Activated CD4-positive, alpha-beta T cell treated with anti-CD3 and anti-CD28 coated beads, Interleukin-2, amount 50 U/mL, for 4 hours (primary cell): ENCODE data around the gene CD244.

Experiments used
- DNase-seq, 2 experiments: peaks; one replicate each; pipeline ENCODE4 v3.0.0-alpha.2; 2020

The CD244 gene

DNA sequence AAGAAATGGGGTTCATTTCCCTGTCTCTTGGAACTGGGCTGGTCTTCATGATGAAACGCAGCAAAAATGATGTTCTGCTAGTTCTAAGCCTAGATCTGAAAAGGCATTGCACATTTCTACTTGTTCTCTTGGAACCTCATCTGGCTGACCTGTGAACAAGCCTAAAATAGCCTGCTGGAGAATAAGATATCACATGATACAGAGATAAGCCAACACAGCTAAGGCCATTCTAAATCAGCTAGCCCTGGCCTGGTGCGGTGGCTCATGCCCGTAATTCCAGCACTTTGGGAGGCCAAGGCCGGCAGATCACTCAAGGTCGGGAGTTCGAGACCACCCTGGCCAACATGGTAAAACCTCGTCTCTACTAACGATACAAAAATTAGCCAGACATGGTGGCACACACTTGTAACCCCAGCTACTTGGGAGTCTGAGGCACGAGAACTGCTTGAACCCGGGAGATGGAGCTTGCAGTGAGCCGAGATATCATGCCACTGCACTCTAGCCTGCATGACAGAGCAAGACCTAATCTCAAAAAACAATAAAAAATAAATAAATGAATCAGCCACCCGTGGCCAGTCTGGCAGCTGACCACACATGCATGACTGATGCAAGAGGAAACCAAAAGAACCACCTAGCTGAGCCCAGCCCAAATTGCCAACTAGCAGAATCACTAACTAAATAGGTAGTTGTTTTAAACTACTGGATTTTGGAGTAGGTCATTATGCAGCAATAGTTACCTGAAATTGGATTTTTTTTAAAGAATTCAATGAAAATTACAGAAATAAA, 18.0 kb downstream of the CD244 start:
- no peak for DNase-seq

DNA sequence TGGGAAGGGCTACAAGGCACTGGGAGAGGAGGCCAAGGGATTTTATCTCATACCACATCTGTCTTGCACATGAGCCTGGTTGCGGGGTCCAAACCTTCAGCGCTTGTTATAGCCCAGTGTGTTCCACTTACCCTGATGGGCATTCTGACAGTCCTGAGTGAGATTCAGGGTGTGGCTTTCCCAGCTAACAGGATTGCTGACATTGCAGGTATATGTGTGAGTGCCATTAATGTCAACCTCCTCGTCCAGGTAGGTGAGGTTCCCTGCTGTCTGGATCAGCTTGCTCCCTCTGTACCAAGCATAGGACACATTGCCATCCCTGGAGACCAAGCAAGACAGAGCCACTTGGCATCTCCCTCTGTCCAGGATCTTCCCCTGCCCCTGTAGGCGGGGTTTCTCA, 21.6 kb downstream of the CD244 start:
- DNase-seq, result no peak

DNA sequence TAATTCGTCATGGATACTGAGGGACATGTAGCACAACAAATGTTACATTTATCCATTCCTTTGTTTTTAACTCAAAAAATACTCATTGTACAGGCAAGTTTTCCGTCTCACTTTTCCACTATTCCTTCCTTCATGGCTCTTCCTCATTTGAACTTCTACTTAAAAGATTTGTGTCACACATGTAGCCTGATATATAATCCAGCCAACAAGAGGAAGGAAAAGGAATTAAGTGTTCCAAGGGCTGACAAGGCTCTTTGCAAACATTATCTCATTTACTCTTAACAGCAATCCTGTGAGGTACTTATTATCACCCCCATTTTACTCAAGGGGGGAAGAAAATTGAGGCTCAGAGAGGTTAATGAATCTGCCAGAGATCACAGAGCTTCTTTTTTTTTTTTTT, 22.9 kb downstream of the CD244 start:
- DNase-seq, result no peak

- no peak for DNase-seq
These were observed 23.8 kb downstream of the CD244 start for GRCh38 chr1:160838888-160839287.

DNA sequence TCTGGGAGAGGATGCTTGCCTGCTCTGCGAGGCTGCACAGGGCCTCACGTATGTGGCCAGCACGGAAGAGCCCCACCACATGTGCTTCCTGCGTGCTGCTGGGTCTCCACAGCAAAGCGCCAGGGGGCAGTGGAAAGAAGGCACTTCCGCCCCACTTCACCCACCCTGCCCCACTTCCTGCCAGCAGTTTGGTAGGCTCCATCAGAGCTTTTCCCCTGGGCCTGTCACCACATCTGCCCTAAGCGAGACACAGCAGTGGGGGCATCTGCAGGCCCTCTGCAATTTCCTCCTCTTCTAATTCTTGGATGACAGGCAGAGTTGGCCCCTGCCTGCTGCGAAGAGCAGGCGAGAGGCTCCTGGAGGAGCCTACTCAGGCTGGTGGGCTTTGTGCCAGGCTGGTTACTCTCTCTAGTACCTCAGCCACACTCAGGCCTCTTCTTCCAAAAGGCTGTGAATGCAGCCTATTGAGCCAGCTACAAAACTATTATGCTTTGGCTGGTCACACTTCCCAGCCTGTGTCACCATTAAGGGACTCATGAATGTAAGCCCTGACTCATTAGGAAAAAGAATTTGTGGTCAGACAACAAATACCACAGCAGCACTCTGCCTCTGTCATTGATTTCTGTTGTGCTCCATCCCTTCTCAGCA, 25.0 kb downstream of the CD244 start:
- DNase-seq, result peak; percentile 59 to 64

DNA sequence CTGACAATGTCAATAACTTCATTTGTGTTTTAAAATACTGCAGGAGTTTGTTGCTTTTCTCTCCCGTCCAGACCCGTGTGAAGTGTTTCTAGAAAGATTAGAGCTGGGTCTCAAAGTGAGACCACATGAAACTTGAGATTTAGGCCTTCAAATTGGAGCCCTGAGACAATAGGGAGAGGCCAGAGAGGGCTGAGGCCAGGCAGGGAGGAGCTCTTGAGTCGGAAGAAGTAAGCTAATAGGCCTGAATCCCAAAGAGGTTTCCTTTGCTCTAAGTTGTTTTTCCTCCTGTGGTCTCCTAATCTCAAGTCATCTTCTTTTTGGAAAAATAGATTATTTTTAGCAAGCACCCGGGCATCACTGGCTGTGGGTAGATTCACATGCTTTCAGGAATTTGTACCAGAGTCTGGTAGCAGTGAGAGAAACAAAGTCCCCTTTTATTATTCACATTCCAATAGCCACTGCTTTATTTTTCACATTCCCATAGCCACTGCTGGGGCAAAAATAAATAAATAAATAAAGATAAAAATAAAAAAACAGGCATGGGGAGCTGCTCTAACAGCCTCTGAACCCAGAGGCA, 25.6 kb downstream of the CD244 start:
- no peak for DNase-seq

GRCh38 chr1:160836561-160836960, 26.1 kb downstream of the CD244 start:
- no peak for DNase-seq

GRCh38 chr1:160835751-160836150, 26.9 kb downstream of the CD244 start:
- no peak for DNase-seq

GRCh38 chr1:160834945-160835565, 27.6 kb downstream of the CD244 start:
- peak; percentile 21 to 25 for DNase-seq

DNA sequence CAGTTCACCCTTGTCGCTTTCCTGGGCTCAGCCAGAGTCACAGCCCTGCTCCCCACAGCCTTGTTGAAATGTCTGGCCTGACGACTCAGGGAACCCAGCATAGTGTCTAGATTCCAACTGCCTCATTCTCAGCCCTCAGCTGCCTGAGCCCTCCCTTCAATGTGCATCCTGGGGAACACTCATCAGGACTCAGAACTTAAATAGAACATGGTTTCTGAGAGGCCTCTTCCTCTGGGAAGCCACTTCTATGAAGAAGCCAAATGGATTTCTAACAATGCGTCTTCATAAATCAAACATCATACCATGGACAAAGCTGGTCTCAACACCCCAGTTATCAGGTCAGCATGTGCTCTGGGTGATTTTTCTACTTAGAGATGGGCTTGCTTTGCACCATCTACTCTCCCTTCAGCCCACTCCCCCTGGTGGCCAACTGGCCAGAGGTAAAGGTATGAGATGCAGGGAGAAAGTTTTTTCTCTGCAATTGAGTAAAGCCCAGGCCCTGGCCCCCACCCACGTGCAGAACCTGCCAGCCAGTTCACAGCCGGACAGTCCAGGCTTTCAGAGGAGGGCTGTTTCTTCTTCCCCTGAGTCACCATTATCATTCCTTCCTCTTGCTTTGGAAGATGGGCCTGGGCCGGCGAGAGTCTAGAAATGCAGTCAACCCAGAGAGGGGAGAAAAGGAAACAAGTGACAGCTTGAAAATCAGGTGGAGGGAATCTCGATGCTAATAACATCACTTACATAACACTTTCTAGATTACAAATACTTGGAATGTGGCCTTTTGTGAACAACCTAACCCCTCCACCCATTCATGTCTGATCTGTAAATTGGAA, 32.1 kb downstream of the CD244 start:
- DNase-seq, result peak; percentile 76 to 77

GRCh38 chr1:160829766-160830165, 32.9 kb downstream of the CD244 start:
- no peak for DNase-seq

- no peak for DNase-seq
These were observed 35.3 kb downstream of the CD244 start for GRCh38 chr1:160827418-160827817.

- DNase-seq, result no peak
These were observed 36.1 kb downstream of the CD244 start for GRCh38 chr1:160826546-160826945.

DNA sequence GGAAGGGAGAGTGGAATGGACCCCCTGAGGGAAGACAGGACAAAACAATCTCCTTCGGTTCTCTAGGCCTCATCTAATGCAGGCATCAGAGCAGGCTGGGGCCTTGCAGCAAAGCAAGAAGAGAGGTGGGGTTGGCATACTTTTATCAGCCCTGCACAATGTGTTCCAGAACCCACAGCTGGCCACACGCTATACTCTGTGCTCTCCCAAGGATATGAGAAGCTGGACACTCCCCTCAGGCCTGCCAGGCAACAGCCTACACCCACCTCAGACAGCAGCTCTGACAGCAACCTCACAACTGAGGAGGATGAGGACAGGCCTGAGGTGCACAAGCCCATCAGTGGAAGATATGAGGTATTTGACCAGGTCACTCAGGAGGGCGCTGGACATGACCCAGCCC, 39.4 kb downstream of the CD244 start:
- DNase-seq, result no peak

DNA sequence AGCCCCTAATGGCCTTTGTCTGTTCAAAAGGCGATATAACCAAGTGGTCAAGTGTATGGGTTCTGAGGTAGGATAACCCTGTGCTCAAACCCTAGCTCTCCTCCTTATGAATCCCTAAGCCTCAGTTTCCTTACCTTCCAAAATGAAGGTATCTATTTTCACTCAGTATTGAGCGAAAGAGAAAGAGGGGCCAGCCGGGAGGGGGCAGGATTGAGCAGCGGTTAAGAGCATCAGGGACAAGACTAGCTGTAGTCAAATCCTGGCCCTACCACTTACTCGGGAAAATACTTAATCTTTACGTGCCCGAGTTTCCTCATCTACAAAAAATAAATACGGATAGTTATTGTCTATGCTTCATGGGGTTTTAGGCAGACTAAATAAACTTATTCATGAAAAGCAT, 41.1 kb downstream of the CD244 start:
- no peak for DNase-seq

- no peak for DNase-seq
These were observed 43.5 kb downstream of the CD244 start for GRCh38 chr1:160819186-160819585.

- DNase-seq, result no peak
These were observed 44.3 kb downstream of the CD244 start for GRCh38 chr1:160818207-160818937.

DNA sequence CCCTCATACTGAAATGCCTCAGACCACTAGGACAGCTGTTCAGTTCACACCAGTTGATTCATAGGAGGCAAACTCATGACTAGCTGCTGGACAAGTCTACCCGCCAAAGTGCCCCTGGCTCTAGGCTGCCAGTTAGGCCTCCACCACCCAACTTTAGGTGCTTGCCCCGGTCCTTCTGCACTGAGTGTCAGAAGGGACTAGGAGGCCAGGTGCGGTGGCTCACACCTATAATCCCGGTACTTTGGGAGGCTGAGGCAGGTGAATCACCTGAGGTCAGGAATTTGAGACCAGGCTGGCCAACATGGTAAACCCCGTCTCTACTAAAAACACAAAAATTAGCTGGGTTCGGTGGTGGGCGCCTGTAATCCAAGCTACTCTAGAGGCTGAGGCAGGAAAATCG, 47.8 kb downstream of the CD244 start:
- no peak for DNase-seq

DNA sequence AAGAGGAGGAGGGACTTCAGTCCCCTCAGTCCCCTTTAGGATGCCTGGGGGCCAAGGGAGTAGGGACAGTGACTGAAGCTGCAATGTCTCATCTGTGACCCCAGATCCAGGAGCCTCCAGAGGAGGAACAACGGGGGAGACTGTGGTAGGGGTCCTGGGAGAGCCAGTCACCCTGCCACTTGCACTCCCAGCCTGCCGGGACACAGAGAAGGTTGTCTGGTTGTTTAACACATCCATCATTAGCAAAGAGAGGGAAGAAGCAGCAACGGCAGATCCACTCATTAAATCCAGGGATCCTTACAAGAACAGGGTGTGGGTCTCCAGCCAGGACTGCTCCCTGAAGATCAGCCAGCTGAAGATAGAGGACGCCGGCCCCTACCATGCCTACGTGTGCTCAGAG, 48.4 kb downstream of the CD244 start:
- DNase-seq, result no peak

- DNase-seq, result no peak
These were observed 49.5 kb downstream of the CD244 start for GRCh38 chr1:160813215-160813614.

GRCh38 chr1:160811147-160811546, 51.5 kb downstream of the CD244 start:
- DNase-seq, result no peak

GRCh38 chr1:160810486-160810885, 52.2 kb downstream of the CD244 start:
- no peak for DNase-seq
